Amniotic stem cell (primary cell): ENCODE results near the gene CRIP2.

ENCODE experiments used
- DNase-seq: peaks from one replicate; lab custom pipeline; 2025; lab: John Stamatoyannopoulos, UW

Gene CRIP2

GRCh38 chr14:105499256-105500035 is 24.8 kb downstream of the CRIP2 start:
- DNase-seq, result no peak

GRCh38 chr14:105500036-105500725 is 25.6 kb downstream of the CRIP2 start:
- no peak for DNase-seq

DNA sequence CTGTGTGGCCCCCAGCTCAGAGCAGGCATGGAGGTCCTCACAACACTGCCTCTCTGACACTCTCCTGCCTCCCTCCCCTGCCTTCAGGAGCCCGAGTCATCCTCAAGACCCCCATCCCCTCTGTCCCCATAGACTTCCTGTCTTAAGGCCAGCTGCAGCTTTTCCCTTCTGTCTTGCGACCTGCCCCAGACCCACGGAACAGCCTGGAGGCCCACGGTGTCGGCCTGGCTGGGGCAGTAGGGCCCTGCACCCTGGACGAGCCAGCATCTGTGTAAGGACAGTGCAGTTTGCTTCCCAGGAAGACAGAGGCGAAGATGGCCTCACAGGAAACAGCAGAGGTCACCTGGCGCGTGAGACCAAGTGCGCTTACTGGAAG is 26.1 kb downstream of the CRIP2 start:
- no peak for DNase-seq

DNA sequence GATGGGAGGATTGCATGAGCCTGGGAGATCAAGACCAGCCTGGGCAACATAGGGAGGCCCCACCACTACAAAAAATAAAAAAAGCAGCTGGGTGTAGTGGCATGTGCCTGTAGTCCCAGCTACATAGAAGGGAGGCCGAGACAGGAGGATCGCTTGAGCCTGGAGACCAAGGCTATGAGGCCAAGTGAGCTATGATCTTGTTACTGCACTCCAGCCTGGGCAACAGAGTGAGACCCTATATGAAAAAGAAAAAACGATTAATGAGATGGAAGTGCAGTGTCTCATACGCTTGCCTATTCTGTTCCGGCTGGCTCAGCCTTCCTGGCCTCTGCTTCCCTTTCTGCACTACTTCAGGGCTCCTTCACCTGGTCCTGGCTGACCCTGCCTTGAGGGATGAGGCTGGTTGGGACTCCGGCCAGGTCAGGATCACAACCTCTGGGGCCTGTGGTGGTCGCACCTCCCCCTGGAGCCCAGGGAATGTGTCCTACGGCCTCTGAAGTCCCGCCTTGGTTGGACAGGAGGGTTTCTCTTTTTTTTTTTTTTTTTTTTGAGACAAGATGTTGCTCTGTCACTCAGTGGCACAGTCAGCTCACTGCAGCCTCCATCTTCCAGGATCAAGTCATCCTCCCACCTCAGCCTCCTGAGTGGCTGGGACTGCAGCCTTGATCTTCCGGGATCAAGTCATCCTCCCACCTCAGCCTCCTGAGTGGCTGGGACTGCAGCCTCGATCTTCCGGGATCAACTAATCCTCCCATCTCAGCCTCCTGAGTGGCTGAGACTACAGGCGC is 27.1 kb downstream of the CRIP2 start:
- DNase-seq, result no peak

GRCh38 chr14:105502446-105503295 is 28.1 kb downstream of the CRIP2 start:
- DNase-seq, result no peak

- no peak for DNase-seq
These were observed 28.6 kb downstream of the CRIP2 start for GRCh38 chr14:105503296-105503640.

DNA sequence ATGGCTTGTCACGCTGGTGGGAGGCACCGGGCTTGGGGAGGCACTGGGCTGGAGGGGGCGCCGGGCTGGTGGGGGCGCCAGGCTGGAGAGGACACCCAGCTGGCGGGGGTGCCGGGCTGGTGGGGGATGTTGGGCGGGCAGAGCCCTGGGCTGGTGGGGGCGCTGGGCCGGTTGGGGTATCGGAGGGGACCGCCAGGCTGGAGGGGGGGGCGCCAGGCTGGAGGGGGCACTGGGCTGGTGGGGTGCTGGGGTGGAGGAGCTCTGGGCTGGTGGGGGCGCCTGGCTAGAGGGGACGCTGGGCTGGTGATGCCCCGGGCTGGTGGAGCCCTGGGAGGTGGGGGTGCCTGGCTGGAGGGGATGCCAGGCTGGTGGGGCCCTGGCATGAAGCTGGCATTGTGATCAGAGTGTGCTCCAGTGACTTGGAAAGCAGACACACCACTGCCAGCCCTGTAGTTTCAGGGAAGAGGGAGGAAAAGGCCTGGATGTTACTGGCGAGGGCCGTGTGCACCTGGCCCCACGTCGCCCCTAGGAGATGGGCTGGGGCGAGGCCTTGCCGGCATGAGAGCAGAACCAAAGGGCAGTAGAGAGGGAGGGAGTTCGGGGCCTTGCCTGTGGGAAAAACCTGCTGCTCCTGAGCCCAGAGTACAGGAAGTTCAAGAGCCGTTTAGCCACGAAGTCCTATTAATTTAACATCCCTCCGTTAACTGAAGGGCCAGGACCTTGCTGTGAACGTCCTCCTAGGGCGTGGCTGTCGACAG is 29.5 kb downstream of the CRIP2 start:
- no peak for DNase-seq

GRCh38 chr14:105505101-105505500 is 30.5 kb downstream of the CRIP2 start:
- DNase-seq, result no peak

DNA sequence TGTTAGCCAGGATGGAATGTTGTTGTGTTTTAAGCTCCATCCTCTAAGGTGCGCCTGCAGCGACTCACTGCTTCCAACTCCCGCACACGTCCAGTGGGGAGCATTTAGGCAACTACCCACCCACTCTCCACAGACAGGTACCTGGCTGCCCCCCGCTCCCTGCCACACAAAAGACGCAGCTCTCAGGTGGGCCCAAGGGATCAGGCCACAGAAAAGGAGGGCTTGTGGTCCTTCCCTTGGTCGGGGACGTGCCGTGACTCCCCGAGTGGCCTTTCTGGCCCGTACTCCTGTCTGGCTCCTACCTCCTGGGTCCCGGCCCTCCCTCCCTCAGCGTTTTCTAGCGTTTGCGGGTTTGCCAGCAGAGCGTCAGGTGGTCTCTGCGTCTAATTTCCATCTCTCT is 32.6 kb downstream of the CRIP2 start:
- no peak for DNase-seq

DNA sequence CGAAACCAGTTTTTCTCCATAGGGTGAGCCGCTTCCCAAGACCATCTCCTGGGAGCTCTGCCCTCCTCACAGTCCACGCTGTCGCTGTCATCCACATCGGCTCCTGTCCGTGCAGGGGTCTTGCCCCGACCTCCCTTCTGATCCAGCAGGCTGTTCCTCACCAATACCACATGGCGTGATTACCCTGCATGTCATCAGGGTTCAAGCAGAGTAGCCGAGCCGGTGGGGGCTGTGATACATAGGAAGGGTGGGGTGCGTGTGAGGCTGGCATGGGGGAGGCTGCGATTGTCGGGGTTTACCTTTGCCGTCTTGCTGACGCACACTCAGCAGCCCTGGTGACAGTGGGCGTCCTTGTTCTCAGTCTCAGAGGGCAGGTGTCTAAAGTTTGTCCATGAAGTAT is 33.4 kb downstream of the CRIP2 start:
- no peak for DNase-seq

- DNase-seq, result no peak
These were observed 34.0 kb downstream of the CRIP2 start for GRCh38 chr14:105508601-105509000.

DNA sequence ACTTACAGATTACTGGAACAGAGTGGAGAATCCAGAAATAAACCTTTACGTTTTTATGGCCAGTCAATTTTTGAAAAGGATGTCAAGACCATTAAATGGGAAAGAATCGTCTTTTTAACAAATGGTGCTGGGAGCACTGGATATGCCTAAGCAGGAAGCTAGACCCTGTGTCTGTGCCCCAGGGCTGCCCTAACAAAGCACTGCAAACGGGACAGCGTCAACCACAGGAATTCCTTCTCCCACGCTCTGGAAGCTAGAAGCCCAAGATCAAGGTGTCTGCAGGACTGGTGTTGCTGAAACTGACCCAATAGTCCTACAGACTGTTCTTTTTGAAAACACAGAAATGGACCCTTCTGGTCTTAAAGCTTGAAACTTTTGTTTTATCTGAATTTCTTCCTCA is 42.5 kb downstream of the CRIP2 start:
- no peak for DNase-seq

DNA sequence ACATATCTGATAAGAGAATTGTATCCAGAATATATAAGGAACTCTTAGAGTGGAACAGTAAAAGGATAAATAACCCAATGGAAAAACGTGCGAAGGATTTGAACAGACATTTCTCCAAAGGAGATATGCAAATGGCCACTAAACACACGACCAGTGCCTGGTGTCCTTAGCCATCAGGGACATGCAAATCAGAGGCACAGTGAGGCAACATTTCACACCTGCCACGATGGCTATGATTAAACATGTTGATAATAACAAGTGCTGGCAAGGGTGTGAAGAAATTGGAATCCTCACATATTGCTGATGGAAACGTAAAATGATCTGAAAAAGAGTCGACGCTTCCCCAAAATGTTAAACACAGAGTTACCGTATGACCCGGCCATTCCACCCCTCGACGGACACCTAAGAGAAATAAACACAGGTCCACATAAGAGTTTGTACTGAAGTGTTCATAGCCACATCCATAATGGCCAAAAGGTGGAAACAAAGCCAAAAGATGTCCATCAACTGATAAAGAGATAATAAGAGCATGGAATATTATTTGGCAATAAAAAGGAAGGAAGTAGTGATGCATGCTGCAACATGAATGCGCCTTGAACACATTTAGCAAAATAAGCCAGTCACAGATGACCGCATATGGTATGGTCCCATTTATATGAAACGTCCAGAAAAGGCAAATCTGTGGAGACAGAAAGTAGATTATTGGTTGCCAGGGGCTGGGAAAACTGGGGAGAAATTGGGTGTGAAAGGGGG is 45.5 kb downstream of the CRIP2 start:
- DNase-seq, result no peak

DNA sequence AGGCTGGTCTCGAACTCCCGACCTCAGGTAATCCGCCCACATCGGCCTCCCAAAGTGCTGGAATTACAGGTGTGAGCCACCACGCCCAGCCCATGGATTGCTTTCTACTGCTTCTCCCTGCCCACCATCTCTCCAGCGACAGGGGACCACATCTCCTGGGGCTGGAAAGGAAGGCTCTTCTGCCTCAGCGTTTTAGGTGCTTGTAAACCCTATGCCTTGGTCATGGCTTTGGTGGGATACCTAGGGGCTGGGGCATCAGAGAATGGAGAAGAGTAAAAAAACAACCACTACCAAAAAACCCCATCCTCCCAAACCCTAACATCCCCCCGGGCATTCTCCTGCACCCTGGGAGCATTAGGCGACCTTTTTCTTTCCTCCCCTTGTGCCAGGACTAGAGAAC is 50.7 kb downstream of the CRIP2 start:
- DNase-seq, result no peak

GRCh38 chr14:105525861-105526775 is 51.5 kb downstream of the CRIP2 start, which contains the start of gene TMEM121:
TMEM121 (plus strand) TSS chr14:105526583; CDS start chr14:105528835, 2,252 bp downstream.
- DNase-seq, result no peak

DNA sequence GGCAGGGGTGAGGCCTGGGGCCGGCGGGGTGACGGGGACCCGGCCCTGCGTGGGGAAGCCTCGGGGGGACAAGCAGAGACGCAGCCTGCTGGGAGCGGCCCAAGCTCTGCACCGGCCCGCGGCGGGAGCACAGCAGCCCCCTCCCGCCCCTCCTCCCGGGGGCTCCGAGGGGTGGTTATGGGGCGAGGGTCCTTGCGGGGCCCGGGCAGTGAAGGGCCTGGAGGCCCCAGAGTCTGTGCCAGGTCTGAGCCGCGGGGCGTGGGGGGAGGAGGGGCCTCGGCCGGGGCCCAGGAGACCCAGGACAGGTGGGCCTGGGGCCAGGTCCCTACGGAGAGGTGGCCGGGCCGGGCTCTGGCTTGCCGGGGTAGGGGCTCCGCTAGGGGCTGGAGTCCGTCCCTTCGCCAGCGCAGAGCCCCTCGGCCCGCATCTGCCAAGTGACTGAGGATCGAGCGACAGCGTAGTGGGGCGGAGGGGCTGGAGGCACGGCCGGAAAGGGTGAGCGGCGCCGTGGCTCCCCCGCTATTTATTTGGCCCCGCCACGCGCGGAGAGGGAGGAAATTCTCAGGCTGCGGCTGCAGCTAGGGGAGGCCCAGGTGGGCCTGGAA is 52.3 kb downstream of the CRIP2 start:
- no peak for DNase-seq

GRCh38 chr14:105527381-105527825 is 52.8 kb downstream of the CRIP2 start:
- no peak for DNase-seq

GRCh38 chr14:105527826-105528585 is 53.4 kb downstream of the CRIP2 start:
- DNase-seq, result no peak
